Right lobe of liver (tissue), 4 donors: ENCODE measurements around the gene MACROD1.

ENCODE experiments used
- POLR2A ChIP-seq: fragments of 450-650 bp; IDR thresholded peaks from one replicate; pipeline ENCODE4 v1.6.1; 2017; ENCODE audit warnings: antibody characterized with exemption, mild to moderate bottlenecking
- TF ChIP-seq, protein P1 (sequence below), 4 donors: fragments of 200-600 bp in 3 of 4; fragments of 450-650 bp in 1 of 4; IDR thresholded peaks; one replicate each; pipeline versions ENCODE4 v1.5.1 to v1.8.0; 2016 to 2022; ENCODE audit warnings: antibody characterized with exemption in 4 of 4, mild to moderate bottlenecking in 2 of 4
- donor health status: DM: no; HTN: no; CAD: no.
- donor health status: DM: no; HTN: no; CAD: no.
- donor health status: DM: no; HTN: yes; CAD: no.

DNA sequence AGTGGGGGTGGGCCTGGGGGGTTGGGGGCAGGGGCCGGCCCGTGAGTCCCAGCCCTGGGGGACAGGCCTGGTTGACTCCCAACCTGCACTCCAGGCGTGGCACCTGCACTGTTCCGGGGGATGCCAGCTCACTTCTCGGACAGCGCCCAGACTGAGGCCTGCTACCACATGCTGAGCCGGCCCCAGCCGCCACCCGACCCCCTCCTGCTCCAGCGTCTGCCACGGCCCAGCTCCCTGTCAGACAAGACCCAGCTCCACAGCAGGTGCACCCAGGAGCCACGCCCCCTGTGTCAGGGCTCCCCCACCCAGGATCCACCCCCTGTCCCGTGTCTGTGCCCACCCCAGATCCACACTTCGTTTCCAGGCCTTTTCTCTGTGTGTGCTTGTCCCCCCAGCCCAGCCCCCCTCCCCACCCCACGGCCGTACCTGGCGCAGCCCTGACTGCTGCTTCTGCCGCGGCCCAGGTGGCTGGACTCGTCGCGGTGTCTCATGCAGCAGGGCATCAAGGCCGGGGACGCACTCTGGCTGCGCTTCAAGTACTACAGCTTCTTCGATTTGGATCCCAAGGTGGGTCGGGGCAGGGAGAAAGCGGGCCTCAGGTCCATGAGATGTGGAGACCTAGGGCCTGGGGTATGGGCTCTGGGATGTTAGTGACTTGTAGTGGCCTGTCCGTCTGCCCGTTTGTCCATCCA lies 45.4 kb upstream of the MACROD1 start:
- TF ChIP-seq, protein P1, sequence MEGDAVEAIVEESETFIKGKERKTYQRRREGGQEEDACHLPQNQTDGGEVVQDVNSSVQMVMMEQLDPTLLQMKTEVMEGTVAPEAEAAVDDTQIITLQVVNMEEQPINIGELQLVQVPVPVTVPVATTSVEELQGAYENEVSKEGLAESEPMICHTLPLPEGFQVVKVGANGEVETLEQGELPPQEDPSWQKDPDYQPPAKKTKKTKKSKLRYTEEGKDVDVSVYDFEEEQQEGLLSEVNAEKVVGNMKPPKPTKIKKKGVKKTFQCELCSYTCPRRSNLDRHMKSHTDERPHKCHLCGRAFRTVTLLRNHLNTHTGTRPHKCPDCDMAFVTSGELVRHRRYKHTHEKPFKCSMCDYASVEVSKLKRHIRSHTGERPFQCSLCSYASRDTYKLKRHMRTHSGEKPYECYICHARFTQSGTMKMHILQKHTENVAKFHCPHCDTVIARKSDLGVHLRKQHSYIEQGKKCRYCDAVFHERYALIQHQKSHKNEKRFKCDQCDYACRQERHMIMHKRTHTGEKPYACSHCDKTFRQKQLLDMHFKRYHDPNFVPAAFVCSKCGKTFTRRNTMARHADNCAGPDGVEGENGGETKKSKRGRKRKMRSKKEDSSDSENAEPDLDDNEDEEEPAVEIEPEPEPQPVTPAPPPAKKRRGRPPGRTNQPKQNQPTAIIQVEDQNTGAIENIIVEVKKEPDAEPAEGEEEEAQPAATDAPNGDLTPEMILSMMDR (IDR thresholded peaks at IDR 0.05) = no peak
- TF ChIP-seq POLR2A = no peak
